WI38 (cell line): ENCODE data around the gene EIF3D.

Source experiments
- H3K4me3 ChIP-seq: 2 replicates; pipeline ENCODE4 v1.5.1; 2011; ENCODE audit warnings: low read depth, mild to moderate bottlenecking, control low read depth, low read length
- CTCF ChIP-seq: IDR thresholded peaks from 2 replicates; pipeline ENCODE4 v1.5.1; 2012; ENCODE audit warnings: low read depth, mild to moderate bottlenecking, control low read depth, low read length

The EIF3D gene

DNA sequence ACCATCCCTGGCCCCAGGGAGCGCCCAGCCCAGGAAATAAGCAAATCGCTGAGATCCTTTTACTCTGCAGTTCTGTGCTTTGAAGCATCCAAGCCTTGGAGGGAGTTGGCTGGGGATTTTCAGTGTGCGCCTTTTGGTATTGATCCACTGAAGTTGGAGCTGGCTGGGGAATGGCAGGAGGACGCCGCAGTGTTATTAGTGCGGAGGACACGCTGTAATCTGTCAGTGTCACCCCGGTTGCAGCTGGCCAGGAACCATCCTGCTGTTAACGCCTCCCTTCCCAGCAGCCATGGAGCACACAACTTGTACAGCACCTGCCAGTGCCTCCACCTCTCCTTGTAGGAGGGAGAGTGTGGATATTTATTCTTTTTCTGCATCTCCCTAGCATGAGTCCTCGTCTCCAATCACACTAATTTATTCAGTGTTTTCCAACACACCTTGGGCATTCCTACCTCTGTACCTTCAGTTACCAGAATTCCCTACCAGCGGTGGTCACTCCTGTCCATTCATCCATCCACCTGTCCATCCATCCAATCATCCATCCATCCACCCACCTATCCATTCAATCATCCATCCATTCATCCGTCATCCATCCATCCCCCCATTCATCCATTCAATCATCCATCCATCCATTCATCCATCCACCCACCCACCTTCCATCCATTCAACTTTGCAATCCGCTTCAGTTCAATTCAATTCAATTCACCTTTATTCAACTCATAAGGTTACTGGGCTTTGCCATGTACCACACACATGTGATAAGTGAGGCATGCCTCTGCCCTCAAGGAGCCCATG lies 21.9 kb upstream of the EIF3D start:
- no peak for TF ChIP-seq CTCF

DNA sequence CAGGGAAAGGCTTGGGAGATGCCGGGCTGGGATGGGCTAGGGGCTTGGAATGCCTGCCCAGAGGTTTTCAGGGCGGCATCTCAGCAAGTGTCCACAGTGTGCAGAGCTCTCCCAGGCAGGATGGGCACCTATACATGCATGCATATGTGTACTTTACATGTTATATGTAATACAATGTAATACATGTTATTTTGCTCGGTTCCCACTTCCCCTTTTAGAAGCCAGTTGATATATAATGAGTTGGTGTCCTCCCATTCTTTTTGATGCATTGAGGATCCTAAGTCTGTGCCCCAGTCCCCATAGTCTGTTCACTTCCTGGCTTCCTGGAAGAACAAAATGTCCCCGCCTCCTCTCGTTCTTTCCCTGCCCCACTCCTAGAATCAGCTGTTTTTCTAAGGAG lies 20.1 kb upstream of the EIF3D start:
- no peak for TF ChIP-seq CTCF
- no peak overlapping the region for H3K4me3 ChIP-seq

More for the DNA sequence above, 21.9 kb upstream of the EIF3D start:
- H3K4me3 ChIP-seq, result no peak overlapping the region

GRCh38 chr22:36548606-36549005 lies 19.6 kb upstream of the EIF3D start:
- no peak for TF ChIP-seq CTCF
- H3K4me3 ChIP-seq, result no peak overlapping the region

DNA sequence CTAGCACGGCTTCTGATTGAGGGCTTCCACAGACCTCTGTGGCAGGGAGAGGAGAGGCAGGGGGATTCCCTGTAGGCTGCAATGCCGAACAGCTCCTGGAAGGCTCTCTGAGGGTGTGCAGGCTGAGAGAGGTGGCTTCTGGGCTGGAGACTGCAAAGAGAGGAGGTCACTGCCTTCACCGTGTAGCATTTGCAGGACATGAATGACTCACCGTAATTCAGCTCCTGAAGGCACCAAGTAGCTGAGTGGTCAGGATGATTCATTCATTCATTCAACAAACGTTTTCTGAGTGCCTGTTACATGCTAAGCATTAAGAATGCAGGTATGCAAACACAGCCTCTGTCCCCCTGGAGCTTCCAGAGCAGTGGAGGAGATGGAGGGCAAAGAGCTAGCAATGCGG lies 18.0 kb upstream of the EIF3D start:
- H3K4me3 ChIP-seq, result no peak overlapping the region
- TF ChIP-seq CTCF, result no peak

- H3K4me3 ChIP-seq, result no peak overlapping the region
- TF ChIP-seq CTCF, result 0 out of 2 replicates have a peak, but pooled peaks have one; percentile 36
Observed at GRCh38 chr22:36546092-36546804, 17.3 kb upstream of the EIF3D start.

DNA sequence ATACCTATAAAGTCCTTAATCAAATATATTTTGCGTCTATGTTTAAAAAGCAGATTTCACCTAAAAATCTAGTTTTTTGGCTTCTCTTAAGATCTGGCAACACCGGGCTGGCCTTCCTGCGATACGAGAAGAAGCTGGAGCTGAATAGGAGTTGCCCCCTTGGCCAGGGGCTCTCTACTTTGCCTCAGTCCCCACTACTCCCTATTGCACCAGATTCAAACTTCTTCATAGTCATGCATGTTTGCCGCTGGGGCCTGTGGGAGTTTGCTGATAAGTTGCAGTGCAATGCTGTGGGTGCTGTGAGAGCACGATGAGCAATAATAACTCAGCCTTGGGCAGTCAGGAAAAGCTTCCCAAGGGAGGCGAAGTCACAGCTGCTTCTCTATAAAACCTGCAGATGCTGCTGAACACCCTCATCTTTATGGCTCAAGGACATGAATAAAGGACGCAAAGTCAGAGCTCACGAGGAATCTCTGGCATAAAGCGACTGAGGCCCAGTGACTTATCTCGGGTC lies 15.2 kb upstream of the EIF3D start:
- TF ChIP-seq CTCF, result no peak
- no peak overlapping the region for H3K4me3 ChIP-seq
